Smooth muscle cell (in vitro differentiated cells): ENCODE data around the gene UBE2I. TPM values are rescaled to one million over a fixed set of nuclear protein-coding genes. Genes with fewer than 3 reads are reported as not detected.

ENCODE experiments used
- DNase-seq: peaks from one replicate; lab custom pipeline; 2025; ENCODE audit not compliant: unreplicated experiment; lab: John Stamatoyannopoulos, UW
- H2AFZ ChIP-seq: fragments of 200-600 bp; sonication (generic); 2 replicates; pipeline ENCODE4 v1.6.0; 2016; ENCODE audit warnings: antibody characterized with exemption, low read depth, mild to moderate bottlenecking
- H3F3A ChIP-seq: fragments of 200-600 bp; sonication (generic); 2 replicates; pipeline ENCODE4 v1.6.0; 2017; ENCODE audit warnings: antibody characterized with exemption, low read depth
- H3K27ac ChIP-seq: fragments of 200-600 bp; sonication (generic); 2 replicates; pipeline ENCODE4 v1.5.1; 2016; ENCODE audit warnings: low read depth, mild to moderate bottlenecking
- H3K27me3 ChIP-seq: fragments of 200-600 bp; sonication (generic); 2 replicates; pipeline ENCODE4 v1.6.1; 2016; ENCODE audit warnings: low read depth, mild to moderate bottlenecking
- H3K36me3 ChIP-seq: fragments of 200-600 bp; sonication (generic); 2 replicates; pipeline ENCODE4 v1.5.1; 2016; ENCODE audit warnings: low read depth
- H3K4me1 ChIP-seq: fragments of 200-600 bp; sonication (generic); 2 replicates; pipeline ENCODE4 v1.5.1; 2016; ENCODE audit warnings: low read depth
- H3K4me2 ChIP-seq: fragments of 200-600 bp; sonication (generic); 2 replicates; pipeline ENCODE4 v1.6.0; 2016; ENCODE audit warnings: mild to moderate bottlenecking
- H3K4me3 ChIP-seq: fragments of 200-600 bp; sonication (generic); 2 replicates; pipeline ENCODE4 v1.5.1; 2016; ENCODE audit warnings: mild to moderate bottlenecking
- H3K79me2 ChIP-seq: fragments of 200-600 bp; sonication (generic); 2 replicates; pipeline ENCODE4 v1.6.0; 2016; ENCODE audit warnings: low read depth, mild to moderate bottlenecking
- H3K9ac ChIP-seq: fragments of 200-600 bp; sonication (generic); 2 replicates; pipeline ENCODE4 v1.6.0; 2016; ENCODE audit warnings: low read depth
- H3K9me3 ChIP-seq: fragments of 200-600 bp; sonication (generic); replicated peaks from 2 replicates; pipeline ENCODE4 v1.5.1; 2016; ENCODE audit warnings: low read depth
- H4K20me1 ChIP-seq: fragments of 200-600 bp; sonication (generic); 2 replicates; pipeline ENCODE4 v1.6.0; 2016; ENCODE audit warnings: low read depth
- CTCF ChIP-seq: fragments of 200-600 bp; sonication (generic); IDR thresholded peaks from 2 replicates; pipeline ENCODE4 v1.5.1; 2017; ENCODE audit warnings: borderline replicate concordance, mild to moderate bottlenecking, antibody characterized with exemption; ENCODE audit not compliant: insufficient read depth, poor library complexity, severe bottlenecking
- WGBS: methylation state at CpG from one replicate; pipeline ENCODE4 v1.1.7; 2016; ENCODE audit warnings: low lambda C conversion rate; 5-methylcytosine and 5-hydroxymethylcytosine counted together
- polyA plus RNA-seq: library from polyadenylated mRNA; unstranded; fragments of >200 nt; fragmentation: Nextera tagmentation; extraction: Ambion mirVana; gene quantifications from 2 replicates; pipeline ENCODE4 v1.2.1, GENCODE V29; 2016
- total RNA-seq: library from RNA; depleted of rRNA; stranded (reverse); fragments of >200 nt; gene quantifications from 2 replicates; pipeline ENCODE4 v1.2.3, GENCODE V29; 2014

UBE2I gene
- total and polyA plus RNA-seq, 2 experiments from 2014 or later, result 95.9 to 169 TPM

- DNase-seq, result no peak
- Histone ChIP-seq H3K4me1 (no peaks in the 10 kb centered on the region), H3K27ac (no peak overlapping the region), H3K36me3 (peaks cover 11% of the 10 kb centered on the region), H3K27me3 (no peaks in the 10 kb centered on the region), H3K79me2 (peaks cover 56% of the 10 kb centered on the region), H2AFZ (no peak overlapping the region), H3K9ac (no peak overlapping the region), H4K20me1 (peaks cover 84% of the 10 kb centered on the region), H3K9me3 (no peaks in the 10 kb centered on the region), H3K4me3 (no peak overlapping the region), H3F3A (no peaks in the 10 kb centered on the region), H3K4me2 (no peak overlapping the region)
- no peak for TF ChIP-seq CTCF
- WGBS, result 88% methylated on average over 9 of the region's 9 CpGs
Measured at GRCh38 chr16:1318268-1318545, 8.8 kb downstream of the UBE2I start.

GRCh38 chr16:1319041-1319440, 9.6 kb downstream of the UBE2I start:
- TF ChIP-seq CTCF, result no peak
- Histone ChIP-seq H4K20me1 (peaks cover 84% of the 10 kb centered on the region), H3K4me1 (no peaks in the 10 kb centered on the region), H3K79me2 (peaks cover 48% of the 10 kb centered on the region), H3K27me3 (no peaks in the 10 kb centered on the region), H3F3A (no peaks in the 10 kb centered on the region), H3K9ac (no peak overlapping the region), H3K9me3 (no peaks in the 10 kb centered on the region), H2AFZ (no peak overlapping the region), H3K27ac (no peak overlapping the region), H3K36me3 (peaks cover 11% of the 10 kb centered on the region), H3K4me2 (no peak overlapping the region), H3K4me3 (no peak overlapping the region)
- 94% methylated on average over 33 of the region's 33 CpGs for WGBS
- no peak for DNase-seq

GRCh38 chr16:1320097-1320496, 10.7 kb downstream of the UBE2I start:
- peaks cover 11% of the 10 kb centered on the region for H3K36me3 ChIP-seq
- WGBS, result 89% methylated on average over 12 of the region's 12 CpGs
- H2AFZ ChIP-seq, result no peak overlapping the region
- H3K4me3 ChIP-seq, result no peak overlapping the region
- no peak overlapping the region for H3K9ac ChIP-seq
- H3K9me3 ChIP-seq, result no peaks in the 10 kb centered on the region
- no peak overlapping the region for H3K4me2 ChIP-seq
- no peak for TF ChIP-seq CTCF
- no peak for DNase-seq
- H3K79me2 ChIP-seq, result peaks cover 37% of the 10 kb centered on the region
- H3K27ac ChIP-seq, result no peak overlapping the region
- H3K4me1 ChIP-seq, result no peaks in the 10 kb centered on the region
- no peaks in the 10 kb centered on the region for H3K27me3 ChIP-seq
- peaks cover 82% of the 10 kb centered on the region for H4K20me1 ChIP-seq
- H3F3A ChIP-seq, result no peaks in the 10 kb centered on the region

DNA sequence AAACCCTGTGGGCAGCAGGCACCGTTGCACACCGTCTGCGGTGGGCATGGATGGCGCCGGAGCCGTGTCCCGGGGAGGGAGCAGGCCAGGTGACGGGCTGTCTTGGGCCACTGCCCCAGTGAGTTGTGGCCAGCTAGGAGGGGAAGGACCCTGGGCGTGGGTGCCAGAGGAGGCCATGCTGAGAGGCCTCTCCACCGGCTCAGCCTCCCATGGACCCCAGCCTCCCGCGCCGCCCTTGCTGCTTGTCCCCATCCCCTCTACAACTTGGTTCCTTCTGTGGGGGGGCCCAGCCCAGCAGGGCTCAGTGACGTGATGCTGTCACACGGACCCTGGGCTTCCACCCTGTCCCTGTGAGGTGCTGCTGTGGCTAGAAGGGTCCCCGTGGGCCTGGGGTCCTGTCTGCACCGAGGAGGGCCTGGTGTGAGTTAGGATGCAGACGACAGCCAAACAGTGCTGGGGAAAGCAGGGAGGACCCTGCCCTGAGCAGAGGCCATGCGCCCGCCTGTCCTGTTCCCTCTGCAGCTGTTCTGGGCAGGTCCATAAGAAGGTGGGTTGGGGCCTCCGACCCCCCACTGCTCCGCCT, 11.3 kb downstream of the UBE2I start:
- DNase-seq, result no peak
- Histone ChIP-seq H3K27me3 (no peaks in the 10 kb centered on the region), H3F3A (no peaks in the 10 kb centered on the region), H3K9me3 (no peaks in the 10 kb centered on the region), H3K4me2 (no peak overlapping the region), H2AFZ (no peak overlapping the region), H3K4me3 (no peak overlapping the region), H3K27ac (no peak overlapping the region), H3K9ac (no peak overlapping the region), H3K79me2 (peaks cover 31% of the 10 kb centered on the region), H3K4me1 (no peaks in the 10 kb centered on the region), H4K20me1 (peaks cover 82% of the 10 kb centered on the region), H3K36me3 (peaks cover 9% of the 10 kb centered on the region)
- TF ChIP-seq CTCF, result no peak
- WGBS, result 90% methylated on average over 20 of the region's 22 CpGs
